GM19455 (cell line): ENCODE data around the gene CBFA2T2.
"Not testable (repeated sequence)": the region's sequence is repeated elsewhere in the genome, so short reads cannot be mapped to it uniquely, and the experiment has no call there.

Experiments used
- ATAC-seq: cut with Tn5 transposase; IDR thresholded peaks from one replicate; pipeline ENCODE4 v1.9.1; 2021; ENCODE audit not compliant: unreplicated experiment

The CBFA2T2 gene

GRCh38 chr20:33612001-33612400 is 122.1 kb downstream of the CBFA2T2 start:
- no peak for ATAC-seq

- ATAC-seq = no peak
These were observed 132.0 kb downstream of the CBFA2T2 start for GRCh38 chr20:33621717-33622400.

DNA sequence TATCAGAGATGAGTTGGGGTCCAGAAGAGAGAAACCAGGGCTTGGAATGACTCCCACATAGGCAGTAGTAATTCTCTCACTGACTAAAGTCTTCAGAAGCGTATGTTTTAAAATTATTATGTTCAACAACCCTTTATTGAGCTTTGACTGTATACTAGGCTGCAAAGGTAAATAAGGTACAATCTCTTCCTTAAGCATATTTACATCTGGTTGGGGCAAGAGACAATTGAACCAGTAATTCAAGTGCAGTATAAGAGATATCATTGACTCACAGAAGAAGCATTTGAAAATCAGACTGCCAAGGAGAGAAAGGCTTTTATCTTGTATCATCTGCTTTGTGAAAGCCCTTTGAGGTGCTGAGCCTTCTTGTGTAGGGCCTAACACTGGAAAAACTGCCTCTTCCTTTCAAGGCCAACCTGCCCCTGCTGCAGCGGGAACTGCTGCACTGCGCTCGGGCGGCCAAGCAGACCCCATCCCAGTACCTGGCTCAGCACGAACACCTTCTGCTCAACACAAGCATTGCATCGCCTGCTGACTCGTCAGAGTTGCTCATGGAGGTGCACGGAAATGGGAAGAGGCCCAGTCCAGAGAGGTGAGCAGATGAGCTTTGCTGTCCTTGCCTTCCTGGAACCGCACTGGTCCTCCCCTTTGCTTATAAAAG is 132.9 kb downstream of the CBFA2T2 start:
- no peak for ATAC-seq

- no peak for ATAC-seq
These were observed 134.5 kb downstream of the CBFA2T2 start for GRCh38 chr20:33624399-33624798.

DNA sequence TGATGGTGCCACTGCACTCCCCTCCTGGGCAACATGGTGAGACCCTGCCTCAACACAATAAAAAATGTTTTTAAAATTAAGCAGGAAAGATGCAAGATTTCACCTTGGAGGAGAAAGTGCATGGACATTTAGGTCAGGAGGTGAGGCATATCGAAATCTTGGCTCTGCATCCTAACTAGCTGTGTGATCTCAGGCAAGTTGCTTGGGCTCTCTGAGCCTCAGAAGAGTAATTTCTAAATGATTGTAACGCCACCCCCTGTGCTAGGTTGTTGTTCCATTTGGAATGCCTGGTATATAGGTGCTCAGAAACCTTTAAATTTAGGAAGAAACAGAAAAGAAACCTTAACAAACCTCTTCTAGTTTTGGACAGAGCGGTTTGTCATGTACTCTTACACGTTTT is 136.3 kb downstream of the CBFA2T2 start:
- ATAC-seq = no peak

GRCh38 chr20:33627577-33628216 is 137.8 kb downstream of the CBFA2T2 start:
- ATAC-seq = no peak

DNA sequence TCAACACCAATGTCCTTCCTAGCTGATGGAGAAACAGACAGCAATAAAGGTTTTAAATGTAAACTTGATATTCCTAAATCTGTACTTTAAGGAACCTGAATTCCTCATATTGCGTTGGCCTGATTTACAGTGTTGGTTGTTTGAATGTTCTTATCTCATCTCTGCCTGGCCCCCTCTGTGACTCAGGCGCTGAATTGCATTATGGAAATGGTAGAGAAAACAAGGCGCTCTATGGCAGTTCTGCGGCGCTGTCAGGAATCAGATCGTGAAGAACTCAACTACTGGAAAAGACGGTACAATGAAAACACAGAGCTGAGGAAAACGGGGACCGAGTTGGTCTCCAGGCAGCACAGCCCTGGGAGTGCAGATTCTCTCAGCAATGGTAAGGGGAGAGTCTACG is 139.6 kb downstream of the CBFA2T2 start:
- no peak for ATAC-seq

DNA sequence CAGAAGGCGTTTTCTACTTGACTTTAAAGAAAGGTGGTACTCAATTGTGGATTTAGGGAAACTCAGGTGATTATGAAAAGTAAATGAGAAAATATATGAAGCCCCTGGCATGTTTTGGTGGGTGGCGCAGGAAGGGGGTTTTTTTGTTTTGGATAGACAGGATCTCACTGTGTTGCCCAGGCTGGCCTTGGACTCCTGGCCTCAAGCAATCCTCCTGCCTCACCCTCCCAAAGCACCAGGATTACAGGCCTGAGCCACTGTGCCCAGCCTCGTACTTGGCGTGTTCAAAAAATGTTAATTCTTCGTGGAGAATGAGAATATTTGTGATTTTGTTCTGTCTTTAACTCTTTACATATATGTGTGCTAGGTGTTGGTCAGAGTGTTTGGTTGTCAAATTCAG is 140.1 kb downstream of the CBFA2T2 start:
- ATAC-seq = no peak

- ATAC-seq = no peak
These were observed 140.6 kb downstream of the CBFA2T2 start for GRCh38 chr20:33630507-33630906.

DNA sequence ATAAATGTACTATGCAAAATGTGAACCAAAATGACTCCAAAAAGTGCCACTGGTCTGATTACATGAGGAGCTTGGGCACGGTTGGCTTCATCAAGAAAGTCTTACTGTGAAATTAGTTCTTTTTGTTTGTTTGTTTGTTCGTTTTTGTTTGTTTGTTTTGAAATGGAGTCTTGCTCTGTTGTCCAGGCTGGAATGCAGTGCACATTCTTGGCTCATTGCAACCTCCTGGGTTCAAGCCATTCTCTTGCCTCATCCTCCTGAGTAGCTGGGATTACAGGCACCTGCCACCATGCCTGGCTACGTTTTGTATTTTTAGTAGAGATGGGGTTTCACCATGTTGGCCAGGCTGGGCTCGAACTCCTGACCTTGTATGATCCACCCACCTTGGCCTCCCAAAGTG is 142.0 kb downstream of the CBFA2T2 start:
- not testable (repeated sequence) for ATAC-seq

- no peak for ATAC-seq
These were observed 145.4 kb downstream of the CBFA2T2 start for GRCh38 chr20:33635341-33635740.

- no peak for ATAC-seq
These were observed 146.9 kb downstream of the CBFA2T2 start for GRCh38 chr20:33636776-33637175.

GRCh38 chr20:33640287-33640686 is 150.4 kb downstream of the CBFA2T2 start:
- no peak for ATAC-seq

DNA sequence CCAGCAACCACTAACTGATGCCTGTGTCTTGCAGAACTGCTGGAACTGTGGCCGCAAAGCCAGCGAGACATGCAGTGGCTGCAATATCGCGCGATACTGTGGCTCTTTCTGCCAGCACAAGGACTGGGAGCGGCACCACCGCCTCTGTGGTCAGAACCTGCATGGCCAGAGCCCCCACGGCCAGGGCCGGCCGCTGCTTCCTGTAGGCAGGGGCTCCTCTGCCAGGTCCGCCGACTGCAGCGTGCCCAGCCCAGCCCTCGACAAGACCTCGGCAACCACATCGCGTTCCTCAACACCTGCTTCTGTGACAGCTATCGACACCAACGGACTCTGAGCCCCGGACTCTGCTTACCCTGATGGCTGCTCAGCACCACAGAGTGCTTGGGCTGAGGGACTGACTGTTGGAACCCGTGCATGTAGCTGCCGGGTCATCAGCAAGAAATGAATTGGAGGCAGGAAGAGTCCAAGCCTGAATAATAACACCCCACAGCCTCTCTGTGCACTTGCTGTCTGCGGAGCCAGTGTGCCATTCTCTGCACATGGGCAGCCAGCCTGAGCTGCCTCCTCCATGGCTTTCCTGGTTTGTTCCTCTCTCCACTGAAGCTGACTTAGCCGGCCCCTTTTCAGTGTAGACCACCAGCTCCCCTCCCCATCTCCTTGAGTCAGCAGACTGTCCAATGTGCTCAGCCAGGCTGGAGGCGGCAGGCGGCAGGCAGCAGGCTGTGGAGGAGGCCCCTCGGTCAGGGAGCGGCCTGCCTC is 154.6 kb downstream of the CBFA2T2 start:
- ATAC-seq = no peak

GRCh38 chr20:33645072-33645358 is 155.1 kb downstream of the CBFA2T2 start:
- ATAC-seq = no peak

DNA sequence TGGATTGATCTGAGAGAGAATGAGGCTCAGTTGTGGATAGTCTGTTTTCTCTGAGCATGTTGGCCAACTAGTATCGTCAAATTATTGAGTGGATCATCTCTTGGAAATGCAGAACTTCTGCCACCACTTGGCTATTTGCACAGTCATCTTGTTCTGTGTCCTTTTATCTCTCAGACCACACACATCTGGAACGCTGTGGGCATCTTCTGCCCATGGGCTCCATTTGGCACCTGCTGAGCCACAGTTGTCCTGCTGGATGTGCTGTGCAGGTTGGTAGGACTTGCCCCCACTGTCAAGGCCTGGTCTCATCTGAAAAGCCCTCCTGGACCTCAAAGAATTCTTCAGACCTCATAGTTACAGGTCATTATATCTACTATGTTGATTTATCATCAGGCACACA is 155.5 kb downstream of the CBFA2T2 start:
- no peak for ATAC-seq

DNA sequence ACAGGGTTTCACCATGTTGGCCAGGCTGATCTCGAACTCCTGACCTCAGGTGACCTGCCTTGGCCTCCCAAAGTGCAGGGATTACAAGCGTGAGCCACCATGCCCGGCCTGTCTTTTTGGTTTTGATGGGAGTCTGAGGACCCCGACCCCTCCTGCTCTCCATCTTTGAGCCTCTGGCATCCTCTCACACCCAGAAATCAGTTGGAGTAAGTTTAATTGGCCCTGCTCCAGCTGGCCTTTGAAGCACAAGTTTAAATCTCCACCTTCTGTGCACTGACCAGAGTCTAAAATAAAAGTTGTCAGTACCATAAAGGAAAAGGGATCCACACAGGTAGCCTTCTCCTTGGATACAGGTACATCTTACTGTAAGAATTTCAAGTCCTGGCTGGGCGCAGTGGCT is 156.3 kb downstream of the CBFA2T2 start:
- ATAC-seq = no peak

- ATAC-seq = not testable (repeated sequence)
These were observed 157.2 kb downstream of the CBFA2T2 start for GRCh38 chr20:33646959-33647602.

DNA sequence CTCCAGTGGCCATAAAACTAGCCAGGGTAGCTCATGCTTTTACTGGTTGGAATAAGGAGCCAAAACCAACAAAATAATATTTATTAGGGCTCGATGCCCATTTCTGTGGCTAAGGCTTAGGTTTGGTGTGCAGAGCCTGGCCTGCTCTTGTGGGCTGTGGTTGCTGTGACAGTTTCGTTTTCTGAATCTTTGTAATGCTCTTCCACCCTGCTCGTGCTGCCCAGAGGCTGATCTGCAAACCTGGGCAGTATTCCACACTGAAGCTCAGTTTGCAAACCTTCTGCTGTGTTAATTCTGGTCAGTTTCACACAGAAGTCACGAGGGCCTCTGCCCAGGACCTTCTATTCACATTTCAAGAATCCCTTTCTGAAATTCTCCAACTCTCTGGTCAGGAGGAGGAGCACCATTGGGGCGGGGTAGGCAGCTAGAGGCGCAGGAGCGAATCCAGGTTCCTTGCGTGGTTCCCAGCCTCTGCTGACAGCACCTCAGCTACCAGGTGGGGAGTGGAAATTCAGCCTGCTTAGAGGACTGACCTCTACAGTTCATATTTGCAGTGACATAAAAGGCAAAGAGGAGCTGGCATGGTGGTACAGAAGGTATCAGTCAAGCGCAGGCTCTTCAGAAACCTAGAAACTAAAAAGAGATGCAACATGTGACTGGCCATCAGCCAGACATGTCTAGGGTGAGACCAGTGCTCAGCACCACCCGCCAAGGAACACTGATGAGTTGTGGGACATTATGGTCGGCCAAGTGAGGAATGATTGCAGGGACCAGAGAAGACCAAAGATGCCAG is 157.9 kb downstream of the CBFA2T2 start:
- ATAC-seq = no peak

- ATAC-seq = no peak
These were observed 158.6 kb downstream of the CBFA2T2 start for GRCh38 chr20:33648396-33649004.
